OCI-LY7 (cell line): ENCODE measurements around the gene NKX6-2.

Experiments
- CTCF ChIP-seq: fragments of 200-600 bp; sonication (generic); conservative IDR thresholded peaks from 2 replicates; pipeline ENCODE4 v1.5.1; 2014; ENCODE audit warnings: mild to moderate bottlenecking, antibody characterized with exemption, low read length, moderate library complexity, mixed read lengths
- EZH2phosphoT487 ChIP-seq: fragments of 200-600 bp; sonication (generic); IDR thresholded peaks from 2 replicates; pipeline ENCODE4 v1.6.1; 2018; ENCODE audit warnings: low read depth, borderline replicate concordance, mild to moderate bottlenecking, mixed run types, antibody characterized with exemption, low read length, moderate library complexity, mixed read lengths

- TF ChIP-seq CTCF (no peak), EZH2phosphoT487 (no peak)
Measured at GRCh38 chr10:132762267-132762666, 23.7 kb downstream of the NKX6-2 start.
